ENCODE measurements around the gene RBM12.
"Not testable (repeated sequence)": the region's sequence is repeated elsewhere in the genome, so short reads cannot be mapped to it uniquely, and the experiment has no call there.

The RBM12 gene

DNA sequence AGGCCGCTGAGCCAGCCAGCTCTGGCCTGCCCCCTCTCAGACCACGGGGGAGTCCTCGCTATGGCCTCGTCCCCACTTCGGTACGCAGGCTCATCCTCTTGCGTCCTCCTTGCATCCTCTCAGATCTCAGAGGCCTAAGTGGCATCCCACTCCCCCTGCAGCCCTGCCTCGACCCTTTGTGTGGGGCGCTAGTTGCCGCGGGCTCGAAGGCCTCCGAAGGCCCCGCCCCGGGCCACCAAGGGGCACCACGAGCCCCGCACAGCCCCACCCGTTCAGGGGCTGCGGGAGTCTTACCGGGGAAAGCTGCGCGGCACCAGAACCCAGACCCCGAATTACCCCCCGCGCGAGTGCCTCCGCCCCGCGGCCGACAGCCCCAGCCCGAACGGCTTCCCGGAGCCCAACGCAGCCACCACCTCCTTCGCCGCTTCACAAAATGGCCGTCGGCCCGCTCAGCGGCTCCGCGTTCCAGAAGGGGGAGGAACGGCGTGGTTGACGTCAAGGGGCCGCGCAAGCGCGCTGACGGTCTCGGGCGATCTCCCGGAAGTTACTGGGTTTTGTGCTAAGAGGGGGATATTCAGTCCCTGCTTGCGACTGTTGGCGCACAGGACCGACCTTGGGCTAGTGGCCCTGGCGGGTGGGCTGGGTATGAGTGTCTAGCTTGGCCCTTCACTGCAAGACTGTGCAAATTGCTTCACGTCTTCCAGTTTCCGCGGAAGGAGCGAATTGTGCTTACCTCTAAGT lies at the start of gene RBM12, which contains the start of gene CPNE1:
TSS of gene RBM12 (minus strand) at position 435 of the 741 bp plus-strand sequence. CDS start 9,578 bp downstream, outside the sequence.
TSS of gene CPNE1 (minus strand) at position 435 of the 741 bp plus-strand sequence. CDS start 31,977 bp downstream, outside the sequence.
- Histone ChIP-seq H3K79me2 (ENCODE audit: insufficient read depth, low read length) (peaks cover 49% of the 10 kb centered on the region), H2AFZ (ENCODE audit: low read length) (no peak within 1 kb of the TSS), H3K4me2 (ENCODE audit: low read length) (peak within 1 kb of the TSS; percentile 83), H3K9ac (ENCODE audit: low read length) (peak within 1 kb of the TSS; percentile 89), H3K9me2 (ENCODE audit: low read depth, low read length) (no peaks in the 10 kb centered on the region), H3K4me1 (ENCODE audit: insufficient read depth, low read length, severe bottlenecking) (peaks cover 33% of the 10 kb centered on the region), H4K20me1 (ENCODE audit: insufficient read depth, low read length) (no peaks in the 10 kb centered on the region; the same call in none of the 2 replicates), H3K9me3 (ENCODE audit: low read length) (peaks cover 16% of the 10 kb centered on the region; the same call in 1 of the 2 replicates), H3K27ac (ENCODE audit: low read depth, low read length, poor library complexity, severe bottlenecking) (peak within 1 kb of the TSS; percentile 79), H3K36me3 (ENCODE audit: insufficient read depth, low read length) (peaks cover 53% of the 10 kb centered on the region), H3K27me3 (ENCODE audit: insufficient read depth, low read length) (no peaks in the 10 kb centered on the region), H3F3A (ENCODE audit: insufficient read depth, low read length) (no peaks in the 10 kb centered on the region), H3K4me3 (ENCODE audit: low read depth, low read length, poor library complexity, severe bottlenecking) (peak within 1 kb of the TSS; percentile 77)
- TF ChIP-seq, protein P1, sequence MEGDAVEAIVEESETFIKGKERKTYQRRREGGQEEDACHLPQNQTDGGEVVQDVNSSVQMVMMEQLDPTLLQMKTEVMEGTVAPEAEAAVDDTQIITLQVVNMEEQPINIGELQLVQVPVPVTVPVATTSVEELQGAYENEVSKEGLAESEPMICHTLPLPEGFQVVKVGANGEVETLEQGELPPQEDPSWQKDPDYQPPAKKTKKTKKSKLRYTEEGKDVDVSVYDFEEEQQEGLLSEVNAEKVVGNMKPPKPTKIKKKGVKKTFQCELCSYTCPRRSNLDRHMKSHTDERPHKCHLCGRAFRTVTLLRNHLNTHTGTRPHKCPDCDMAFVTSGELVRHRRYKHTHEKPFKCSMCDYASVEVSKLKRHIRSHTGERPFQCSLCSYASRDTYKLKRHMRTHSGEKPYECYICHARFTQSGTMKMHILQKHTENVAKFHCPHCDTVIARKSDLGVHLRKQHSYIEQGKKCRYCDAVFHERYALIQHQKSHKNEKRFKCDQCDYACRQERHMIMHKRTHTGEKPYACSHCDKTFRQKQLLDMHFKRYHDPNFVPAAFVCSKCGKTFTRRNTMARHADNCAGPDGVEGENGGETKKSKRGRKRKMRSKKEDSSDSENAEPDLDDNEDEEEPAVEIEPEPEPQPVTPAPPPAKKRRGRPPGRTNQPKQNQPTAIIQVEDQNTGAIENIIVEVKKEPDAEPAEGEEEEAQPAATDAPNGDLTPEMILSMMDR (IDR thresholded peaks at IDR 0.05; ENCODE audit: low read length), result peak; percentile 3; the same call in 1 of the 2 replicates
- TF ChIP-seq EZH2 (IDR thresholded peaks at IDR 0.05; ENCODE audit: borderline replicate concordance, low read length), result no peak

- Histone ChIP-seq H4K20me1 (ENCODE audit: insufficient read depth, low read length) (peaks cover 11% of the 10 kb centered on the region; the same call in 1 of the 2 replicates), H3K9ac (ENCODE audit: low read length) (no peak overlapping the region), H3K4me3 (ENCODE audit: low read depth, low read length, poor library complexity, severe bottlenecking) (no peak overlapping the region), H3F3A (ENCODE audit: insufficient read depth, low read length) (peaks cover 16% of the 10 kb centered on the region; the same call in 1 of the 2 replicates), H3K36me3 (ENCODE audit: insufficient read depth, low read length) (peaks cover 98% of the 10 kb centered on the region), H3K9me3 (ENCODE audit: low read length) (no peaks in the 10 kb centered on the region), H3K27ac (ENCODE audit: low read depth, low read length, poor library complexity, severe bottlenecking) (no peak overlapping the region), H3K4me1 (ENCODE audit: insufficient read depth, low read length, severe bottlenecking) (no peaks in the 10 kb centered on the region), H3K27me3 (ENCODE audit: insufficient read depth, low read length) (no peaks in the 10 kb centered on the region), H3K4me2 (ENCODE audit: low read length) (no peak overlapping the region), H2AFZ (ENCODE audit: low read length) (no peak overlapping the region), H3K79me2 (ENCODE audit: insufficient read depth, low read length) (peaks cover 33% of the 10 kb centered on the region), H3K9me2 (ENCODE audit: low read depth, low read length) (no peaks in the 10 kb centered on the region)
- TF ChIP-seq, protein P1 (IDR thresholded peaks at IDR 0.05; ENCODE audit: low read length), result no peak
- TF ChIP-seq EZH2 (IDR thresholded peaks at IDR 0.05; ENCODE audit: borderline replicate concordance, low read length), result no peak
Measured at GRCh38 chr20:35714127-35714526, 49.4 kb upstream of the RBM12 start.

- not testable (repeated sequence) for H3K27me3 ChIP-seq (ENCODE audit: insufficient read depth, low read length); H3K27ac ChIP-seq (ENCODE audit: low read depth, low read length, poor library complexity, severe bottlenecking); H3K4me1 ChIP-seq (ENCODE audit: insufficient read depth, low read length, severe bottlenecking); H3K4me2 ChIP-seq (ENCODE audit: low read length); H3K9me2 ChIP-seq (ENCODE audit: low read depth, low read length); H3K9ac ChIP-seq (ENCODE audit: low read length); H3K9me3 ChIP-seq (ENCODE audit: low read length); H3K4me3 ChIP-seq (ENCODE audit: low read depth, low read length, poor library complexity, severe bottlenecking); H2AFZ ChIP-seq (ENCODE audit: low read length)
- Histone ChIP-seq H3F3A (ENCODE audit: insufficient read depth, low read length) (peaks cover 26% of the 10 kb centered on the region; the same call in 1 of the 2 replicates), H3K36me3 (ENCODE audit: insufficient read depth, low read length) (peaks cover 98% of the 10 kb centered on the region), H3K79me2 (ENCODE audit: insufficient read depth, low read length) (peaks cover 34% of the 10 kb centered on the region), H4K20me1 (ENCODE audit: insufficient read depth, low read length) (peaks cover 11% of the 10 kb centered on the region; the same call in 1 of the 2 replicates)
Measured at GRCh38 chr20:35713120-35713519, 48.4 kb upstream of the RBM12 start.
